Adrenal gland (tissue), 5 donors: ENCODE results near the gene IRX2.

ENCODE experiments used
- CTCF ChIP-seq, 6 experiments: fragments of 450-650 bp in 4 of 6; fragments of 200-600 bp in 2 of 6; sonication (generic) in 1 of 6; IDR thresholded peaks; 1 replicate in 5 of 6; 2 replicates in 1 of 6; pipeline versions ENCODE4 v1.5.1 to v1.8.0; 2016 to 2021; ENCODE audit warnings: antibody characterized with exemption in 6 of 6, mild to moderate bottlenecking in 2 of 6, moderate library complexity in 1 of 6
- POLR2A ChIP-seq, 2 donors: fragments of 450-650 bp; IDR thresholded peaks; one replicate each; pipeline ENCODE4 v1.6.1; 2017; ENCODE audit warnings: antibody characterized with exemption in 2 of 2, mild to moderate bottlenecking in 2 of 2, moderate library complexity in 1 of 2
- donor health status: DM: no; HTN: no; CAD: no.

- TF ChIP-seq POLR2A (IDR thresholded peaks at IDR 0.05) (no peak), CTCF (IDR thresholded peaks at IDR 0.05) (no peak)
Measured at GRCh38 chr5:2756211-2757152, 5.0 kb upstream of the IRX2 start.
